ENCODE measurements around the gene ODF2L.
"Not testable (repeated sequence)": the region's sequence is repeated elsewhere in the genome, so short reads cannot be mapped to it uniquely, and the experiment has no call there.

ODF2L gene

DNA sequence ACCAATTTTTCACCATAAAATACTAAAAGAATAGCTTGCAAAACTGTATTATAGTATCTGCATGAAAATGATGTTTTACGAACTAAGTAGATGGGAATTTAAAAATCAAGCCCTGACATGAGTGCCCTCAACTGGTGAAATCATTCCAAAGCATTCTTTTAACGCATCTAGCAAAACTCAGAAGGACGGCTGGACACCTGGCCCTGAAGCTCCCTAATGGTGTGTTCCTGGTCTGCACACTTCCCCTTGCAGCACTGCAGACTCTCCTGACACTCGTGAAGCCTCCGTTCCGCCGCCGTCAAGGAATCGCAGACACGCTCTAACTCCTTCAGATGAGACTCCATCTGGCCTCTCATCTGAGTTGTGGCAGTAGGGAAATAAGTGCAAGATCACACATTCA, 39.9 kb downstream of the ODF2L start:
- Mint-ChIP-seq H3K4me3 (no peak overlapping the region), H3K27ac (no peak overlapping the region), H3K36me3 (peaks cover 39% of the 10 kb centered on the region), H3K4me1 (no peaks in the 10 kb centered on the region), H3K9me3 (no peaks in the 10 kb centered on the region), H3K27me3 (no peaks in the 10 kb centered on the region)

DNA sequence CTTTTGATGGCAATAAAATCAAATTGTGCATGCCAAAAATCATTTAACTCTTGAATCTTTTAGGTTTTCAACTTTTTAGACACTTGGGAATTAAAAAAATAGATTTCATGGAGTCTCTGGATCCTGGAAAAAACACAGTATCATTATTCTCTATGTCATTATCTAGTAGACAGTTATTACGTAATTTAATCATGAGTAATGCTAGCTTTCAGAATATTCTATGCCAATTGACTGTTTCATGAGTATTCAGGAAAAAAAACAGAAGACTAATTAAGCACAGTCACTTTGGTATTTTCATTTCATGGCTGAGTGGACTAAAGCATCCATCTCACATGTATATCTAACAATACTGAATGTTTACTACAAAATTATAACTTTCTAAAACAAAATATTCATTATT, 44.0 kb downstream of the ODF2L start:
- Mint-ChIP-seq H3K4me3 (no peak overlapping the region), H3K27ac (no peak overlapping the region), H3K4me1 (no peaks in the 10 kb centered on the region), H3K27me3 (no peaks in the 10 kb centered on the region), H3K36me3 (peaks cover 39% of the 10 kb centered on the region), H3K9me3 (no peaks in the 10 kb centered on the region)

DNA sequence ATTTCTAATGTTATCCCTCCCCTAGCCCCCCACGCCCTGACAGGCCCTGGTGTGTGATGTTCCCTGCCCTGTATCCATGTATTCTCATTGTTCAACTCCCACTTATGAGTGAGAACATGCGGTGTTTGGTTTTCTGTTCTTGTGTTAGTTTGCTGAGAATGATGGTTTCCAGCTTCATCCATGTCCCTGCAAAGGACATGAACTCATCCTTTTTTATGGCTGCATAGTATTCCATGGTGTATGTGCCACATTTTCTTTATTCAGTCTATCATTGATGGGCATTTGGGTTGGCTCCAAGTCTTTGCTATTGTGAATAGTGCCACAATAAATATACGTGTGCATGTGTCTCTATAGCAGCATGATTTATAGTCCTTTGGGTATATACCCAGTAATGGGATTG, 45.9 kb downstream of the ODF2L start:
- not testable (repeated sequence) for H3K4me3 Mint-ChIP-seq, H3K4me1 Mint-ChIP-seq, H3K9me3 Mint-ChIP-seq, H3K27ac Mint-ChIP-seq, H3K27me3 Mint-ChIP-seq
- H3K36me3 Mint-ChIP-seq, result peaks cover 37% of the 10 kb centered on the region

DNA sequence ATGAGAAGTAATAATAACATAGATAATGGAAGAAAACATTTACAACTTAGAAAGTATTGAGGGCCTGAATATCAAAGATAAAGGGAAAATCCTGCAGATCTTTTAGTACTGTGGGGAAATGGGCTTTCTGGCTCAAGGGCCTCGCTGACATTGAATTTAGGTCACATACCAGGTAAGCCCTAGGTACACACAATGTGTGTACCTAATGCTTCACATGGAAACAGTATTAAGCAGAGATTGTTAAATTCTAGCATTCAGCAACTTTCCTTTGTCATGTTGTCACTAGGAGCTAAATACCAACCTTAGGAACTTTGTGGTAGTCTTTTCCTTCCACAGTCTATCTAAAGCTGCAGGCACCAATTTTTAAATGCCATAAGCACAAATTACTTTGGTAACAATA, 49.7 kb downstream of the ODF2L start:
- no peak overlapping the region for H3K27ac Mint-ChIP-seq
- no peak overlapping the region for H3K4me3 Mint-ChIP-seq
- H3K27me3 Mint-ChIP-seq, result no peaks in the 10 kb centered on the region
- H3K36me3 Mint-ChIP-seq, result peaks cover 11% of the 10 kb centered on the region
- no peaks in the 10 kb centered on the region for H3K4me1 Mint-ChIP-seq
- H3K9me3 Mint-ChIP-seq, result peaks cover 5% of the 10 kb centered on the region

DNA sequence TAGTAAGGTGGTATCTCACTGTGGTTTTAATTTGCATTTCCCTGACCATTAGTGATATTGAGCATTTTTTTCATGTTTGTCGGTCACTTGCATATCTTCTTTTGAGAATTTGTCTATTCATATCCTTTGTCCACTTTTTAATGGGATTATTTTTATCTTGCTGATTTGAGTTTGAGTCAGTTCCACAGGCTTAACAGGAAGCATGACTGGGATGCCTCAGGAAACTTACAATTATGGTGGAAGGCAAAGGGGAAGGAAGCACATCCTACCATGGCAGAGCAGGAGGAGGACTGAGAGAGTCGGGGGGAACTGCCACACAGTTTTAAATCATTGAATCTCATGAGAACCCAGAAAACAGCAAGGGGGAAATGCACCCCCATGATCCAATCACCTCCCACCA, 51.1 kb downstream of the ODF2L start:
- Mint-ChIP-seq H3K4me3 (no peak overlapping the region), H3K4me1 (no peaks in the 10 kb centered on the region), H3K27ac (no peak overlapping the region), H3K9me3 (peaks cover 9% of the 10 kb centered on the region), H3K27me3 (no peaks in the 10 kb centered on the region), H3K36me3 (peaks cover 1% of the 10 kb centered on the region)

DNA sequence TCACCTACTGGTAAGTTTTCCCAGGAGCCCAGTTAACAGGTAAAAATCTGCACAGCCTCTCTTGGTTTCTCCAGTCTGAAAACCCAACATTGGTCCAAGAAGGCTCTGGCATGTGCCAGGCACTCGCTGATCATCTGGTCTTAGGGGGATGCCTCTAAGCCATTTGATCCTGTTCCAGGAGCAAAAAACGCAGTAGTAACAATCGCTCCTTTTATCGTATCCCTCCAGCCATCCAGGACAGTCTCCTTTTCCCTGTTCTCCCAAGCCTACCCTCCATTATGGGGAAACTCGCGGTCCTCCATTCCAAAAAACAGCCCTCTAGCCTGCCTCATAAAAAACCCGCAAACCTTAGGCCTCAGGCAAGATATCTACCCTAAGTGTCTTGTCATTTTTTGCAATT, 56.2 kb downstream of the ODF2L start:
- Mint-ChIP-seq H3K4me3 (no peak overlapping the region), H3K27ac (no peak overlapping the region), H3K9me3 (peaks cover 6% of the 10 kb centered on the region), H3K27me3 (no peaks in the 10 kb centered on the region), H3K4me1 (no peaks in the 10 kb centered on the region), H3K36me3 (no peaks in the 10 kb centered on the region)

DNA sequence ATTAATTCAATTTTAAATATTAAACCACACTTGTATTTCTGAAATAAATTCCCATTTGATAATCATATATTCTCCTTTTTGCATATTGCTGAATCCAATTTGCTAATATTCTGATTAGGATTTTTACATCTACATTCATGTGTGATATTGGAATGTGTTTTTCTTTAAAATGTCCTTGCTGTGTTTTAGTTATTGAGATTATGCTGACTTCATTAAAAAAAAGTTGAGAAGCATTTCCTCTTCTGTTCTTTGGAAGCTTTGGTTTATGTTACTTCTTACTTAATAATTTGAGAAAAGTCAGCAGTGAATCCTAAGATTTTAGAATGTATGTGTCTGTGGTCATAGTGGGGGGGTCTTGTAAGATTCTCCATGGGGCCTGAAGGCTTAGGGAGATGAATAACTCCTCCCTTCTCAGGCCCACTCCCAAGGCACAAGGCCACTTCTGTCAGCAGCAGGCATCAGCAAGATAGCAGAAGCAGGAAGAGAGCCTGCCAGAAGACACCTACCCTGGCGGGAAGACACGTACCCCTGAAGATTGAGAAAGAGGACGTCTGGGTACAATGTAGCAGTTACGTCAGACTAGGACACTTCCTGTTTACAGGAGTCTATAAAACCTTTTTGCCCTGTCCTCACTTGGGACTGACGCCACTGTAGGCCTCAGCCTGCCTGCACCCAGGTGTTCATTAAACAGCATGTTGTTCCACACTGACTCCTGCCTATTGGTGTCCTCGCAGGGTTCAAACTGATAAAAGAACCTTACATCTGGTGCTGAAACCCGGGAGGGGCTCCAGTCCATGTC, 56.9 kb downstream of the ODF2L start:
- Mint-ChIP-seq H3K27me3 (no peaks in the 10 kb centered on the region), H3K27ac (no peak overlapping the region)

DNA sequence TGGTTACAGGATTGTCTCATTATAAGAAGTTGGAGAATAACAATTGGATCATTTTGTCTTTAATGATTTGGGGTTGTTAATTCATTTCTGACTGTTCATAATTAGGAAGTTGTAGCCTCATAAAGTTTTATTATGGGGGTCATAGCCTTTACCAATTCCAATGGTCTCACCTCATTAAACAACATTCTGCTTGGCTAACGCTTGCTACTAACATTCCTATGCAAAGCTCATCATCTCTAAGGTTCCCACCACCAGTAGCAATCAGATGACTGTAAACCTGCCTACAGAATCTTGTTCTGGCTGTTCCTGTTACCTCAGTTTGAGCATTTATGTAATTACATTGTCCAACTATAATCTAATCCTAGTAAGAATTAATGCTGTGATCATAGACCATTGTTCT, 60.2 kb downstream of the ODF2L start:
- Mint-ChIP-seq H3K9me3 (peaks cover under 1% of the 10 kb centered on the region), H3K27ac (no peak overlapping the region), H3K36me3 (no peaks in the 10 kb centered on the region), H3K4me1 (no peaks in the 10 kb centered on the region), H3K4me3 (no peak overlapping the region), H3K27me3 (peaks cover 2% of the 10 kb centered on the region)

More for the DNA sequence above, 56.9 kb downstream of the ODF2L start:
- Mint-ChIP-seq H3K36me3 (no peaks in the 10 kb centered on the region), H3K4me1 (no peaks in the 10 kb centered on the region), H3K4me3 (no peak overlapping the region), H3K9me3 (peaks cover 5% of the 10 kb centered on the region)

DNA sequence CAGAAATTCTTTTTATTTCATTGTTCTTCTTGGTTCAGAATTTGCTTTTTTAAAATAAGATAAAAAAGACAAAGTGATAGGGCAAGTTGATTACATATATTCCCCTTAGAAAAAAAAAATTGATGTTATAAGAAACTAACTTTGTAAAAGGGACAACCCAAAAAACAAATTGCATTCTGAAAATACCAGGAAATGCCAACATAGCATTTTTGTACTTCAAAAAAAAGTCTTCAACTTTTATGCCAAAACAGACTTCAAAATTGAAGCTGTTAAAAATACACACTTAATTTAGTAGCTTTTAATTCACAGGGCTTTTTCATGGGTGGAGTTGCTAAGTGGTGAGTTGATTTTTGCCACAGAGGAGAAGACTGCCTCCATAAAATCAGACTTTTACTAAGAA, 70.9 kb downstream of the ODF2L start:
- peaks cover 4% of the 10 kb centered on the region for H3K27me3 Mint-ChIP-seq
- no peak overlapping the region for H3K4me3 Mint-ChIP-seq
- no peaks in the 10 kb centered on the region for H3K9me3 Mint-ChIP-seq
- H3K4me1 Mint-ChIP-seq, result no peaks in the 10 kb centered on the region
- no peak overlapping the region for H3K27ac Mint-ChIP-seq
- H3K36me3 Mint-ChIP-seq, result no peaks in the 10 kb centered on the region

DNA sequence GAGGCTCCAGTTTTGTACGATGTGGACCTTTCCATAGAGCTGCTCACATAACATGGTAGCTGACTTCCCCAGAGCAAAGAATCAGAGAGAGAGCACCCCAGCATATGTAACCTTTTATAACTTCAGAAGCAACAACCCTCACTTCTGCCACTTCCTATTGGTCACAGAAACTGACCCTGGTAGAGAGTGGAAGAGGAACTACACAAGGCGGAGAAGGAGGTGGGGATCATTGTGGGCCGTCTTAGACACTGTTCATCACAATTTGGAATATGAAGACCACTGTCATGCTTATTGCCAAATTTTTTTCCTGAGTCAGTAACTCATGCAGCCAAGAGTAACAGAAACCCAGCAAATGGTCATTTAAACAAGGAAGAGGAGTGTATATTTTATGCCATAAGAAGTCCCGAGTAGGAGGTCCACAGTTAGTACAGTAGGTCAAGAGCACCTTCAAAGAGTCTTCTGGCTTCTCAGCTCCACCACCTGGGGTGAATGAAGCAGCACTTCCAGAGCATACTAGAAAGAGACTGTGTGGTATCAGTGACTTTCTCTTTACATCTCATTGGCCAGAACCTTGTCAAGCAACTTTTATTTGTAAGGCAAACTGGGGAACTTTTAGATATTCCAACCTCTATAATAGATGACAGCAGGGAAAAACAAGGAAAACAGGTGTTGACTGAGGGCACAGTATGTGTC, 71.8 kb downstream of the ODF2L start:
- Mint-ChIP-seq H3K4me3 (no peak overlapping the region), H3K4me1 (no peaks in the 10 kb centered on the region), H3K27me3 (no peaks in the 10 kb centered on the region), H3K9me3 (no peaks in the 10 kb centered on the region), H3K27ac (no peak overlapping the region), H3K36me3 (no peaks in the 10 kb centered on the region)

DNA sequence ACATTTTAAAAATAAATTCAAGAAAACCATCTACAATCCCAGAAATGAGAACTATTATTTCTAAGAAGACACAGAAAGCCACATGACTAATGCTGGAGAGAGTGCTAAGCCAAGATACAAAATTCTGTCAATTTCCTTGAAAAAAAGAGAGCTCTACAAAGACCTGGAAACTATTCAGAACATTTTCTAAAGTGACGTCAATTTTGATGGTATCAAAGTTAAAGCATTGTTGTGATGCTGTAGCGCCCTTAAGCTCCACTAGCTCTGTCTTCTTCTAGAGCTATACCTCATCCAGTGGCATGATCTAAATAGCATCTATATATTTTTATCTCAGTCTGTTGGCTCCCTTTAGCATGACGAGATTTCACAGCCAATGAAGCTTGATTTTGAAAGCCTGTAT, 73.9 kb downstream of the ODF2L start:
- no peaks in the 10 kb centered on the region for H3K9me3 Mint-ChIP-seq
- no peaks in the 10 kb centered on the region for H3K4me1 Mint-ChIP-seq
- no peaks in the 10 kb centered on the region for H3K36me3 Mint-ChIP-seq
- H3K27me3 Mint-ChIP-seq, result no peaks in the 10 kb centered on the region
- no peak overlapping the region for H3K4me3 Mint-ChIP-seq
- H3K27ac Mint-ChIP-seq, result no peak overlapping the region

DNA sequence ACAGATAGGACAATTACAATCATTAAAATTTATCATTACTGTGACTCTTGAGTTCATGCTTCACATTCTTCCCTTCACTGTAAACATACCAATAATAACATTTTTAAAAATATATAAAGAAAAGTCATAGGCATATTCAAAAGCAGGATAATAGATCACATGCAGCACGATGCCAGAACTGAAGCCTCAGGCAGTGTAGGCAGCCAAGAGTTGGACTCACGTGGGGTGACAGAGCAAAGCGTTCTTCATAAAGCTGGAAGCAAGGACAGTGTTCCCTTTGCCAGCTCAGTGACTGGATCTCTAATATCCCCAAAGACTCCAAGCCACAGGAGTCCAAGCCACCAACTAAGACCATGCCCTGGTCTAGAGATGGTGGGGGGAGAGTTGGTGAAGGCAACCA, 77.7 kb downstream of the ODF2L start:
- no peaks in the 10 kb centered on the region for H3K27me3 Mint-ChIP-seq
- H3K36me3 Mint-ChIP-seq, result no peaks in the 10 kb centered on the region
- H3K27ac Mint-ChIP-seq, result no peak overlapping the region
- H3K4me3 Mint-ChIP-seq, result no peak overlapping the region
- no peaks in the 10 kb centered on the region for H3K4me1 Mint-ChIP-seq
- no peaks in the 10 kb centered on the region for H3K9me3 Mint-ChIP-seq

DNA sequence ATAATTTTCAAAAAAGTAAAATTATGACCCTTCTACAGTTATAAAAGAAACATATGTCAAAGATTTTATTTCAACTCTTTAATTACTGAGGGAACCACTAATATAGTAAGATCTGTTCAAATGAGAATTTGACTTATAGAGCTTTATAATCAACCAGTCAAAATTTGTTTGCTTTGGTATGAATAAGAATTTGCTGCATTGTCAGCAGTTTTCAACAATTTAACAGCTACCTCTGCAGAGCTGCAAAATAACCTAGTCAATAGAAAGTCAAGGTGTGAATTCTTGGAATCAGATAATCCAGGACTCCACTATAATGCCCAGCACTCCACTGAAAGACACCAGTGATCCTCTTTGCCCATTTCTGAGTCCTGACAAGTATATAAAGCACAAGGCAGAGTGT, 78.2 kb downstream of the ODF2L start:
- no peaks in the 10 kb centered on the region for H3K27me3 Mint-ChIP-seq
- no peaks in the 10 kb centered on the region for H3K4me1 Mint-ChIP-seq
- H3K27ac Mint-ChIP-seq, result no peak overlapping the region
- no peaks in the 10 kb centered on the region for H3K9me3 Mint-ChIP-seq
- no peak overlapping the region for H3K4me3 Mint-ChIP-seq
- no peaks in the 10 kb centered on the region for H3K36me3 Mint-ChIP-seq

DNA sequence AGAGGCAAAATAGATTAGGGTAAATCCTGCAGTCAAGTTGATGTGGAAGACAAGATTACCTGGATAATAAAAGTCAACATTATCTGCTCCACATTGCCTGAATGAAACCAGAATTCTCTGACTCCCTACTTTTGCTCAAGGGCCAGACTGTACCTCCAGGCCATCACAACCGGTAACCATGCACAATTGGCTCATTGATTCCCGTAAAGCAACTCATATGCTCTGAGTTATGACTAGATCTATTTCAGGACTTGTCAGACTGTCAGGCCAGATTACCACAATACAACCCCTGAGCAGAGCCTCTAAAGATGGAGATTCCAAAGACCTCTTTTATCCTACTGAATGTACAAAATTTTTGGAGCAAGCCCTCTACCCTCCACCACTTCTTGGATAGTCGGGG, 90.4 kb downstream of the ODF2L start:
- Mint-ChIP-seq H3K36me3 (no peaks in the 10 kb centered on the region), H3K9me3 (peaks cover 6% of the 10 kb centered on the region), H3K27ac (no peak overlapping the region), H3K27me3 (peaks cover 1% of the 10 kb centered on the region), H3K4me3 (no peak overlapping the region), H3K4me1 (no peaks in the 10 kb centered on the region)

DNA sequence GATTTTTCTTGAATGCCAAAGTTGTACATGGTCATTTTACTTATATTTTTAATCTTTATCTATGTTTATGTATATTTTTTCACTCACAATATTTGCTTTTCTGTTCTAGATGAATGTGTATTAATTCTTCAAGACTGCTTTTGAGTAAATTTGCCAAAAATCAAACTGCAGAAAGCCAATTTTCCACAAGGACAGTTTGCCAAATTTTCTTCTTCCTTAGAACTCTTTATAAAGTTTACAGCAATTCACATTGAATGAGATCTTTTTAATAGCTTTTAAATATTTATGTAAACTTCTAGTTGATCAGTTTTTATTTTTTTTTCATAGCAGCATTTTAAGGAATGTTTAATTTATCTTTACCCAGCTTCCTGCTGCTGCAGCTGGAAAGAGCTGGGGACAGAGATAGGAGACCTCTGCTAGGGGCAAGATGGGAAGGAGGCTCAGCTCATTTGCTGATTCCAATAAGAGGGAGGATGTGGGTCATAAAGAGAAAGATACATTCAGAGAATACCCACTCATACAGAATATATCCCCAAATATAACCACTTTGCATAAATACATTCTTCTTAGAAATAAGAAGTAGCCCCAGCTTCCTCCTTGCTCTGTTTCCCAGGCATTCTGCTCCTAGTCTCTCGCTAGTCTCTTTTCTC, 93.0 kb downstream of the ODF2L start:
- H3K9me3 Mint-ChIP-seq, result peaks cover 9% of the 10 kb centered on the region
- H3K36me3 Mint-ChIP-seq, result peaks cover 1% of the 10 kb centered on the region
- no peak overlapping the region for H3K27ac Mint-ChIP-seq
- no peak overlapping the region for H3K4me3 Mint-ChIP-seq
- H3K4me1 Mint-ChIP-seq, result no peaks in the 10 kb centered on the region
- peaks cover 1% of the 10 kb centered on the region for H3K27me3 Mint-ChIP-seq

Measured in activated naive CD4-positive, alpha-beta T cell treated with anti-CD3 and anti-CD28 coated beads, Interleukin-2, amount 50 U/mL, for 24 hours (primary cell).